ENCODE data around the gene TEDDM1.

TEDDM1 gene

GRCh38 chr1:182376936-182377574, 23.4 kb downstream of the TEDDM1 start:
- DNase-seq = no peak

GRCh38 chr1:182374101-182374834, 26.2 kb downstream of the TEDDM1 start:
- no peak for DNase-seq

GRCh38 chr1:182370532-182370931, 29.9 kb downstream of the TEDDM1 start:
- DNase-seq = no peak

GRCh38 chr1:182368903-182369302, 31.6 kb downstream of the TEDDM1 start:
- DNase-seq = no peak

GRCh38 chr1:182368358-182368757, 32.1 kb downstream of the TEDDM1 start:
- no peak for DNase-seq

- DNase-seq = no peak
Observed at GRCh38 chr1:182367926-182368325, 32.5 kb downstream of the TEDDM1 start.

GRCh38 chr1:182366596-182366995, 33.9 kb downstream of the TEDDM1 start:
- DNase-seq = no peak

- no peak for DNase-seq
Observed at GRCh38 chr1:182359645-182360044, 40.8 kb downstream of the TEDDM1 start.

- DNase-seq = no peak
Observed at GRCh38 chr1:182357913-182358312, 42.6 kb downstream of the TEDDM1 start.

GRCh38 chr1:182357171-182357570, 43.3 kb downstream of the TEDDM1 start:
- no peak for DNase-seq

GRCh38 chr1:182355723-182356098, 44.8 kb downstream of the TEDDM1 start:
- DNase-seq = no peak

- DNase-seq = no peak
Observed at GRCh38 chr1:182351790-182352364, 48.6 kb downstream of the TEDDM1 start.

- no peak for DNase-seq
Observed at GRCh38 chr1:182350839-182351238, 49.6 kb downstream of the TEDDM1 start.

- no peak for DNase-seq
Observed at GRCh38 chr1:182348961-182349747, 51.3 kb downstream of the TEDDM1 start.
